Embryonic facial prominence (tissue), 1 donor: ENCODE data around the gene TM7SF2.

ENCODE experiments used
- DNase-seq: peaks from one replicate; pipeline ENCODE4 v3.0.0-alpha.2; 2016; ENCODE audit errors: extremely low spot score

Gene TM7SF2

GRCh38 chr11:65111744-65112545, at the start of gene TM7SF2:
Gene TM7SF2, plus strand, starts transcription at chr11:65111872. Its CDS starts 144 bp downstream, at chr11:65112016.
- DNase-seq: no peak

GRCh38 chr11:65063532-65063931, 48.1 kb upstream of the TM7SF2 start:
- no peak for DNase-seq

- DNase-seq: no peak
These were observed 46.8 kb upstream of the TM7SF2 start for GRCh38 chr11:65064847-65065240.

GRCh38 chr11:65065851-65066250, 45.8 kb upstream of the TM7SF2 start:
- DNase-seq: no peak

GRCh38 chr11:65066315-65066714, 45.4 kb upstream of the TM7SF2 start:
- no peak for DNase-seq

GRCh38 chr11:65066805-65067291, 44.8 kb upstream of the TM7SF2 start:
- no peak for DNase-seq

- no peak for DNase-seq
These were observed 44.2 kb upstream of the TM7SF2 start for GRCh38 chr11:65067446-65067845.

GRCh38 chr11:65069217-65069616, 42.5 kb upstream of the TM7SF2 start:
- DNase-seq: no peak

GRCh38 chr11:65071907-65072630, 39.6 kb upstream of the TM7SF2 start:
- DNase-seq: no peak

- no peak for DNase-seq
These were observed 39.1 kb upstream of the TM7SF2 start for GRCh38 chr11:65072631-65072966.

- no peak for DNase-seq
These were observed 34.2 kb upstream of the TM7SF2 start for GRCh38 chr11:65077451-65077850.

- no peak for DNase-seq
These were observed 33.5 kb upstream of the TM7SF2 start for GRCh38 chr11:65078151-65078550.

- no peak for DNase-seq
These were observed 32.8 kb upstream of the TM7SF2 start for GRCh38 chr11:65078786-65079342.

- DNase-seq: no peak
These were observed 28.4 kb upstream of the TM7SF2 start for GRCh38 chr11:65083134-65083833.

GRCh38 chr11:65083834-65084597, 27.7 kb upstream of the TM7SF2 start, which contains the start of the genes CDCA5 and ZFPL1:
Gene CDCA5, minus strand, starts transcription at chr11:65084040. Its CDS starts 62 bp downstream, at chr11:65083978.
Gene ZFPL1, plus strand, starts transcription at chr11:65084222. Its CDS starts 477 bp downstream, at chr11:65084699.
- peak; percentile 97 for DNase-seq

- no peak for DNase-seq
These were observed 26.9 kb upstream of the TM7SF2 start for GRCh38 chr11:65084598-65085375.

GRCh38 chr11:65085446-65085845, 26.2 kb upstream of the TM7SF2 start:
- no peak for DNase-seq

- DNase-seq: no peak
These were observed 24.9 kb upstream of the TM7SF2 start for GRCh38 chr11:65086809-65087208.

GRCh38 chr11:65087216-65087615, 24.5 kb upstream of the TM7SF2 start:
- no peak for DNase-seq

GRCh38 chr11:65087827-65088226, 23.8 kb upstream of the TM7SF2 start:
- DNase-seq: no peak
